Activated CD8-positive, alpha-beta memory T cell treated with anti-CD3 and anti-CD28 coated beads for 48 hours (primary cell): ENCODE results near the gene KLF16.

Experiments
- DNase-seq, 3 experiments: peaks; one replicate each; pipeline ENCODE4 v3.0.0-alpha.2; 2020; ENCODE audit warnings: low read depth in 2 of 3, low spot score in 2 of 3

Gene KLF16

GRCh38 chr19:1871140-1871597 lies 7.8 kb upstream of the KLF16 start:
- no peak for DNase-seq

GRCh38 chr19:1868971-1869370 lies 5.6 kb upstream of the KLF16 start:
- no peak for DNase-seq

DNA sequence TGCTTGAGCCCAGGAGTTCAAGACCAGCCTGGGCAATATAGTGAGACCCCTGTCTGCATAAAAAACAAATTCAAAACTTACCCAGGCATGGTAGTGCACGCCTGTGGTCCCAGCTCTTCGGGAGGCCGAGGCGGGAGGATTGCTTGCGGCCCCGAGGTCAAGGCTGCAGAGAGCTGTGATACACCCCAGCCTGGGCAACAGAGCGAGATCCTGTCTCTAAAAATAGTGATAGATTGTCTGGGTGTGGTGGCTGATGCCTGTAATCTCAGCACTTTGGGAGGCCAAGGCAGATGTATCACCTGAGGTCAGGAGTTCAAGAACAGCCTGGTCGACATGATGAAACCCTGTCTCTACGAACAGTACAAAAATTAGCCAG lies 4.0 kb upstream of the KLF16 start:
- DNase-seq: no peak

GRCh38 chr19:1866693-1867348 lies 3.4 kb upstream of the KLF16 start:
- DNase-seq: no peak

DNA sequence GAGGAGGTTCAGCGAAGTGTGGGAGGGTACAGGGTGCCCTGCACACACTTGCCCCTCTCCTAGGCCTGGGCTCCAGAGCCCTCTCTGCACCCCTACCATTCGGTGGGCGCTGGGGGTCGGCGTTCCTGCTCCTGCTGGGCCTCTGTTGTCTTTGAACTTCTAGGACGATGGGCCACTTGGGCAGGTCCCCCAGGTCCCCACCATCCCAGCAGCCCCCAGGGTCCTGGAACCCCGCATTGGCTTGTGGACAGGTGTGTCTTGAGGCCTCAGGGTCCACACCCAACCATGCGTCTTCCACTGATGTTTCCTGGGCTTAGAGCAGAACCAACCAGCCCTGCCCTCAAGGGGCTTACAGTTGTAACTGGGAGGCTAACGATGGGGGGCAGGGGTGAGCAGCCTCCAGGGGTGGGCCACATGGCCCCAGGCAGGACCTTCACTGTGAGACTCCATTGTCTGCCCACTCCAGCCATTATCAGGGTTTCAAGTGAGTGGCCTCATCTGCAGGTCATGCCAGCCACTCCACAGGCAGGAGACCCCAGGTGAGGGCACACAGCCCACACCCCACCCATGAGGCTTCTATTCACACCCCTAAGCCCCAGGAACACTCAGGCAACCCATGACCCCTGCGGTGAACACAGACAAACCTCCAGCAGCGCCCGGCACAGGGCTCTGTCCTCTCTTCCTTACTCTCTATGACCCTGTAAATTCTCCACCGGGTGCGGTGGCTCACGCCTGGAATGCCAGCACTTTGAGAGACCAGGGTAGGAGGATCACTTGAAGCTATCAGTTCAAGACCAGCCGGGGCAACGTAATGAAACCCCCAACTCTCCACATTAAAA lies 2.0 kb upstream of the KLF16 start:
- DNase-seq: no peak

DNA sequence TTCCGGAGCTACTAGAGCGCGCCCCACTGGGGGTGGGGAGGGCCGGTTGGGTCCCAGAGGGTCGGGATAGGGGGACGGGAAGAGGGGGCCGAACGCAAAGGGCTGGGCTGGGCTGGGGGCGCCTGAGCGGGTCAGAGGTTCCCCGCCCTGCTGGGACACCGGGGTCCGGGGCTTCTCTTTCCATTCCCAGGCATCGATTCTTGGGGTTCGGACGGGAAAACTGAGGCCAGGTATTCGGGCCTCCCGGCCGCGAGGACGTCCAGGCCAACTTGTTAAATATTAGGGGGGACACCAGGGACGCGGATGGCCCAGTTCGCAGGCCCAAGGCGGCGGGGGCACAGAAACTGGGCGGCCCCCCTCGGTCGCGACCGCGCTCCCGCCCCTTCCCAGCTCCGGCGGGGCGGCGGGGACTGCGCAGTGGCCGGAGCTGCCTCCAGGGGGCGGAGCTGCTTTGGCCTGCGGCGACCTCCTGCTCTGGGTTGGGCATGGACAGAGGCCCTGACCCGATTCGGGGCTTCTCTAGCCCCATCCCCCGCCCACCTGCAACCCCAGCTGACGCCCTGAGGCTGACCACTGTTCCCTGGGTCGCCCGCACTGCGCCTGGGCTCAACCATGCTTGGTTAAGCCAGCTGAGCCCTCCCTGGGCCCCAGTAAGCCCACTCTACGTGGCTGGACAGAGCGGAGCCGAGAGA lies 1.2 kb upstream of the KLF16 start:
- DNase-seq: no peak

DNA sequence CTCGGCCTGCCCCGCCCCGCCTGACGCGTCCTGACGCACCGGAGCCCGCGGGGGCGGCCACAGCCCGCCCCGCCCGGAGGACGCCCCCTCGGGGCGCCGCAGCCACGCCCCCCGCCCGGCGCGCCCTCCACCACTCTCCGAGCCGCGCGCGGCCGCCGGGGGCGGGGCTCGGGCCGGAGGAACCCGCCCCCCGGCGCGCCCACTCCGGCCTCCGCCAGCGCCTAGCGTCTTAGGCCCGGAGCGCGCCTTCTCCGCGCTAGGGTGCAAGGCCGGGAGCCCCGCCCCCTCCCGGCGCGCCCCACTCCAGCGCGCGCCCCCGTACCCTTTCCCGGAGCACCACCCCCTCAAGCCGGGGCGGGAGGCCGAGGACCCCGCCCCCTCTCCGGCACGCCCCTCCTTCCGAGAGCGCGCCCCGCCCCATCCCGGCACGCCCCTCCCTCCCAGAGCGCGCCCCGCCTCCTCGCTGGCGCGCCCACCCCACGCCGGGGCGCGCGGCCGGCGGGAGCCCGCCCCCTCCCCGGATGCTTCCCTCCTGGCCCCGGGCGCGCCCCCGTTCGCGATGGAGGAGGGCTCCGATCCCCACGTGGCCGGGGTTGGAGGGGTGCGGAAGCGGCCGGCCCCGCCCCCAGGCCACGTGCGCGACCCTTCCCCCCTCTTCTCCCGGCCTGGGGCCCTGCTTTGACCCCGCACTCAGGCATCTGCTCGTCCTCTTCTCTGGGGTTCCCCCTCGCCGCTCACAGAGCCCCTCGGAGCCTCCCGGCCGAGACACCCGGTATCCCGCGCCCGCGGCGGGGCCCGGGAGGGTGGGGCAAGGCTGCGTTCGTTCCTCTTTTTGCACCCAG lies 480 bp upstream of the KLF16 start:
- peak; percentile 90 to 93 (median 93) for DNase-seq

DNA sequence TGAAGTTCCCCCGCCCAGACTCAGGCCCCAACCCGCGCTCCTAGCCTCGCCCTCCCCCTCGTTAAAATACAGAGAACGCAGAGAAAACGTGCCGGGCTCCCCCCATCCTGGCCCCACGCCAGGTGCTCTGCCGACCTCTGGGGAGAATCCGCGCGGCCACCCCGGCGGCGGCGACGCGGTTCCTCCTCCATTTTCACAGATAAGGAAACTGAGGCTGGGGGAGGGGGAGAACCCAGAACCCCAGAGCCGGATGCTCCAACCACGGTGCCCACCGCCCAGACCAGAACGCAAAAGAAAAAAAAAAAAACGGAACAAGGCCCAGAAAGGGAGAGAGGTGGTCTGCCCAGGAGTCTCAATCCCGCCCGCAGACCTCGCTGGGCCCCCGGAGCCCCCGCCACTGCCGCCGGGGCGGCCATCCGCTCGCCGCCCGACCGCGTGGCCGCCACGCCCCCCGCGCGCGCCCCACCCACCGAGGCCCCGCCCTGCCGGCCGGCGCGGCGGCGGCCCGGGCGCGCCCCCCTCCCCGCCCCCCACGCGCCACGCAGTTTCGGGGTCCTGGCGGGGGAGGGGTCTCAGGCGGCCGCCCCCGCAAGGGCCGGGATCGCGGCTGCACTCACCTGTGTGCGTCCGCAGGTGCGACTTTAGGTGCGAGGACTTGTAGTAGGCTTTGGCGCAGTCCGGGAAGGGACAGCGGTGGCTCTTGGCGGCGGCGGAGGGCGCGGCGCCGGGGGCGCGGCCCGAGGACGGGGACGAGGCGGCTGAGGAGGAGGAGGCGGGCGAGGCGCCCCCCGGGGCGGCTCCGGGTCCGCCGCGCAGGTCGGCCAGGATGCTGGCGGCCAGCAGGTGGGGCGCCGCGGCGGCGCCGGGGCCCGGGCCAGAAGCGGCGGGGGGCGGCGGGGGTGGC lies 703 bp downstream of the KLF16 start:
- no peak for DNase-seq

GRCh38 chr19:1862068-1862423 lies 1.3 kb downstream of the KLF16 start:
- DNase-seq: no peak

DNA sequence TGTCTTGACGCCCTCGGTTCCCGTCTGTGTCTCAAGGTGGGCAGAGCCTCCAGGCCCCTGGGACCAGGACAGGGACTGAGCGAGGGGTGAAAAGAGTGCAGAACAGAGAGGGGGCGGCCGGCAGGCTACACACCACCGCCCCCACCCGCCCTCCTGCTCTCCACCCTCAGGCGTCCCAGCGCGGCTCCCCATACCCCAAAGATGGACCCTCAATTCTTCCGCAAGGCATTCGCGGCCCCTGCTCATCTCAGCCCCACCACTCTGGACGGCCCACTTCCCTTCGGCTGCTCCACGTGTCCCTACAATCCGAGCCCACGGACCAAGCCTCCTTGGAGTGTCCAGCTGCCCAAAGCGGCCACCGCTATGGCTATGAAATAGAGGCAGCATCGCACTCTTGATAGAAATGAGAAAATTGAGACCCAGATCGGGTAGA lies 1.8 kb downstream of the KLF16 start:
- DNase-seq: no peak

GRCh38 chr19:1860821-1861598 lies 2.4 kb downstream of the KLF16 start:
- no peak for DNase-seq

DNA sequence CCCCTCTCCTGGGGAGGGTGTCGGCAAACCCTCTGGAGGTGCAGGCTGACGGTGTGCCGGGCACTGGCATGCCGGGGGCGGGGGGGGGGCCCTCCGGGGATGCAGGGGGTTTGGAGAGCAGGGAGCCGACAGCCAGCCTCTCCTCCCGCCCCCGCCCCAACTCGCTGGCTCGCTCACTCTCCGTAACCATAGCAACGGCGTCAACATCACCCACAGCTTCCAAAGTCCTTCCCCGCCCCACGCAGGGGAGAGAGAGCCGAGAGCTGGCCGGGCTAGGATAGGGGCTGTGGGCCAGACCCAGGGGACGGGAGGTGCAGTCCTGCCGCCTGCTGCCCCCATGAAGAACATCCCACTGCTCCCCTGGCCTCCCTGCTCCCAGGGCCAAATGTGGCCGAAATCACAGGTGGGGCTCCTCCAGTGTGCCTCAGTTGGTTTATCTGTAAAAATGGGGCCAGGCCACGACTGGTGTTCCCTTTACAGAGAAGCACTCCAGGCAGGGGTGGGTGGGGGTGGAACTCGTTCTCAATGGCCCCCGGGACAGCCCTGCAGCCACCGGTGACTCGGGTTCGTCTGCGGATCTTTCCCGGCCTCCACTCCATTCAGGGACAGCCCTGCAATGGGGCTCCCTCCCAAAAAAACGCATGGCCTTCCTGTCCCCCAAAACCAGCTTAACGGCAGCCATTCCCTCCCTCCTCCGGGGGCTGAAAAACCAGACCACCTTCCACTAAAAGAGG lies 3.2 kb downstream of the KLF16 start:
- DNase-seq: no peak

- DNase-seq: no peak
Measured at GRCh38 chr19:1859331-1859781, 4.0 kb downstream of the KLF16 start.

DNA sequence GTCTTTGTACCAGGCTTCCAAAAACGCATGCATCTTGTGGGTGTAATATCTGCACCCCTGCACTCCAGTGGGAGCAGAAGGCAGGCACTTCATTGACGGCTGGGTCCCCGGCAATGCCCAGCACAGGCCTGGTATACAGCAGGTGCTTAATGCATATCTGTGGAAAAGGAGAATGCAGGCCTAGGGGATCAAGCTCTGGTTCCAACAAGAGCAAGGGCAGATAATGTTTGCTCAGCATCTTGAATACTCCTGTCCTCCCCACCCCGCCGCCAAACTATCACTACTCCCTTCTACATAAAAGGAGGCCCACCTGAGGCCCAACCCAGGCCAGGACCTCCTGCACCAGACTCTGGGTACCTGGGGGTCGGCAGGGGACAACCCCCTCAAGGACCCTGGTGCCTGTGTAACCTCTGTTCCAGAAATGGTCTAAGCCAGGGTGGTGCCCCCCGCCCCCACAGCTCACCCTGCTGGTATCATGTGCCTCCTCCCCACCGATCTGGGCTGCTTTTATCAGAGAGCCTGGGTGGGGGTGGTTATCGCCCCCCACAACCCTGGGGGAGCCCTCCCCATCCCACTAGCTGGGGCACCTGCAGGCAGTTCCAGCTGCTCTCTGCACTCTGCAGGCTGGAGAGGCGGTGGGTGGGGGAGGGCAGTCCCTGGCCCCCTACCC lies 4.8 kb downstream of the KLF16 start:
- DNase-seq: no peak

DNA sequence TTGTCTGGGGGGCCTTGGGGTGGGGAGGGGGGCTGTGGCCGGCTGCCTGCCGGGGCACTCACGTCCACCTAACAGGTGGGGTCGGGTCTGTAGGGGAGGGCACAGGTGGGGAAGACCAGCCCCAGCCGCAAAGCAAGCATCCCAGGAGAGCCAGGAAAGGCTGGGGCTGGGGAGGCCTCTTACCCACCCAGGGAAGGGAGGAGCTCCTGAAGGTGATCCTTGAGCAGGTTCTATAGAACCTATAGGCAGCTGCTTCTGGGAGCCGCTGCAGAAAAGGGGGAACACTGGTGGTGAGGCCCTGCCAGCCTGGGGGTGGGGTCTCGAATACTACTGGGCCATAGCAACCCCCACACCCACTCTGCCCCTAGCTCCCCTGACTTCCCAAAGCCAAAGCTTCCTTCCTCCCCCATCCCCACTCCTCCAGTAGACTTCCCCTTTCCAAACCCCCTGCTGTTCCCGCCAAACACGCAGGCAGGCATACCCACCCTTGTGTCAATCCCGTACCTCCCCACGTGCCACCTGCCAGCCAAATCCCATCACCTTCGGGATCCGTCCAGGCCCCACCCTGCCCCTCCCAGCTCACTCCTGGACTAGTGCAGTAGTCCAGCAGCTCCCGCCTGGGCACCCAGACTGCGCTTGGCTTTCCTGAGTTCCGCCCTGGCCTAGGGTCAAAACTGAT lies 5.6 kb downstream of the KLF16 start:
- DNase-seq: no peak

DNA sequence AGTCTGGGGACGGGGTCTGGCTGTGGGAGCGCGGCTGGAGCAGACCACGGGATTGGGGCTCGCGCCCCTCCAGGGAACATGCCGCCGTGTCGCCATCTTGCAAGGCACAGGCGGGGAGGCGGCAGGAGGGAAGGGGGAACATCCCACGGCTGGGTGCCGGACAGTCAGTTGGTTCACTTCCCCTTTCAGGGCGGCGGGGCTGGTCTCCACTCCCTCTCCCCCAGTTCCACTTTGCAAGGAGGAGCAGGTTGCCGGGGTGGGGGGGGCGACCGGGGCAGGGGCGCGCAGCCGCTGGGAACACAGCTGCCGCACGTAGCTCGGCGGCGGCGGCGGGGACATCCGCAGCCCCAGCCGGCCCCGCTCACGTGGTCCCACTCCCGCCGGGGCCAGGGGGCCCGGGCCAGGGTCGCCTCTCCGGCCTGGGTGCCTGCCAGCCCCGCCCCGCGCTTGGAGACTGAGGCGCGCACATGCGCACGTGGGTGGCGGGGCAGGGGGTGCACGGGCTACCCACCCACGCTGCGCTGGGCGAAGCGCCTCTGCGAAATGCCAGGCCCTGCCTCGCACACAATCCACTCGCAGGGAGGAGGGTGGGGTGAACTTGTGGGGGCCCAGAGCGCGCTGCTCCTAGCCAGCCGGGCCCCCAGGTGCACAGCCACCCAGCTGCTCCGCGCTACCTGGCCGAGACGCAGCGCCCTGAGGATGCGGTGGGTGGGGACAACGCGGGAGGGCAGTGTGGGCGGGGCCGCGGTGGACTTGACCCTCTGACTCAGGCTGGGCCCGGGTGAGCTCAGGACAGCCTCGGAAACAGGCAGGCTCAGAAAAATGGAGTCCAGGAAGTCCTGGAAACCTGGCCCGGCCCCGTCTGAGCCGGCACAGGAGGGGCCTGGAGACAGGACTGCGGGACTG lies 6.4 kb downstream of the KLF16 start:
- no peak for DNase-seq

- no peak for DNase-seq
Measured at GRCh38 chr19:1856345-1856697, 7.1 kb downstream of the KLF16 start.
